ENCODE measurements around the gene KIF18A.

Gene KIF18A

DNA sequence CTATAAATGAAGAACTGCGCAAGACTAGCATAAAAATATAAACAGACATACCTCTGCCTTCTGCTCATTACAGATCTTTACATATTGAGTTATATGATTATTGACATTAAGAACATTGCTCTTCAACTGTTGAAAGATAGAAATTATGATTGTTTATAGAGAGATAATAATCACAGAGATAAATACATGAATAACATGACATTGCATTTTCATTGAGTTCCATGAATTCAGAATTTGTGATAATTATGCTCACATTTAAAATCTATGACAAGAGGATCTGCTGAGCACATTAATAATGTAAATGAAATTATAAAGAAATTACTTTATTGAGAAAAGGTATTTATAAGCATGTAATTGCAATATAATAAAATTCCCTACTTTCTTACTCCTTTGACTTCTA lies 24.8 kb downstream of the KIF18A start:
- intact Hi-C loops (cut with DNase I; ENCODE audit: low total_unique reads): no loop called here
- no peak overlapping the region for H3K27ac ChIP-seq
- TF ChIP-seq, protein P1, sequence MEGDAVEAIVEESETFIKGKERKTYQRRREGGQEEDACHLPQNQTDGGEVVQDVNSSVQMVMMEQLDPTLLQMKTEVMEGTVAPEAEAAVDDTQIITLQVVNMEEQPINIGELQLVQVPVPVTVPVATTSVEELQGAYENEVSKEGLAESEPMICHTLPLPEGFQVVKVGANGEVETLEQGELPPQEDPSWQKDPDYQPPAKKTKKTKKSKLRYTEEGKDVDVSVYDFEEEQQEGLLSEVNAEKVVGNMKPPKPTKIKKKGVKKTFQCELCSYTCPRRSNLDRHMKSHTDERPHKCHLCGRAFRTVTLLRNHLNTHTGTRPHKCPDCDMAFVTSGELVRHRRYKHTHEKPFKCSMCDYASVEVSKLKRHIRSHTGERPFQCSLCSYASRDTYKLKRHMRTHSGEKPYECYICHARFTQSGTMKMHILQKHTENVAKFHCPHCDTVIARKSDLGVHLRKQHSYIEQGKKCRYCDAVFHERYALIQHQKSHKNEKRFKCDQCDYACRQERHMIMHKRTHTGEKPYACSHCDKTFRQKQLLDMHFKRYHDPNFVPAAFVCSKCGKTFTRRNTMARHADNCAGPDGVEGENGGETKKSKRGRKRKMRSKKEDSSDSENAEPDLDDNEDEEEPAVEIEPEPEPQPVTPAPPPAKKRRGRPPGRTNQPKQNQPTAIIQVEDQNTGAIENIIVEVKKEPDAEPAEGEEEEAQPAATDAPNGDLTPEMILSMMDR (IDR thresholded peaks at IDR 0.05): no peak
- no peaks in the 10 kb centered on the region for H3K4me1 ChIP-seq
- no peak for DNase-seq
- H3K36me3 ChIP-seq: no peaks in the 10 kb centered on the region
- no peak overlapping the region for H3K4me3 ChIP-seq
- H3K27me3 ChIP-seq: no peaks in the 10 kb centered on the region
- H3K9me3 ChIP-seq: no peaks in the 10 kb centered on the region

DNA sequence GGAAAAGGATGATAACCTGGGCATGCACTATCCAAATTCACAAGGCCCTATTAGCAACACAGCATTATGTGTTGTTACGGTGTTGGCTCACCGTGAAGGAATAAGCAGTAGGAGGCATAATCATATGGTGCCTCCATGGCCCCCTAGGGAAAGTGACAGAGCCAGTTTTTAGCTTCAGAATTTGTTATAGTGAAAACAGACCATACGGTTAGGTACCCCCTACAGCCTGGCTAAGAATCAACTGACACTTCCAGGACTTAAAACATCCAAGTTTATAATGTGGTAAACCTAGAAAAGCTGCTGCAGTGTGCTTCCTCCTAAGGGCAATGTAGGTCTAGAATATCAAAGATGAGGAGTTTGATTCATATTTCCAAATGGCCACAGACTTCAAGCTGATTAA lies 30.4 kb downstream of the KIF18A start:
- intact Hi-C loops (cut with DNase I; ENCODE audit: low total_unique reads): no loop called here
- Histone ChIP-seq H3K36me3 (no peaks in the 10 kb centered on the region), H3K27me3 (no peaks in the 10 kb centered on the region), H3K27ac (no peak overlapping the region), H3K4me3 (no peak overlapping the region), H3K4me1 (no peaks in the 10 kb centered on the region), H3K9me3 (no peaks in the 10 kb centered on the region)
- TF ChIP-seq, protein P1 (IDR thresholded peaks at IDR 0.05): no peak
- DNase-seq: no peak

DNA sequence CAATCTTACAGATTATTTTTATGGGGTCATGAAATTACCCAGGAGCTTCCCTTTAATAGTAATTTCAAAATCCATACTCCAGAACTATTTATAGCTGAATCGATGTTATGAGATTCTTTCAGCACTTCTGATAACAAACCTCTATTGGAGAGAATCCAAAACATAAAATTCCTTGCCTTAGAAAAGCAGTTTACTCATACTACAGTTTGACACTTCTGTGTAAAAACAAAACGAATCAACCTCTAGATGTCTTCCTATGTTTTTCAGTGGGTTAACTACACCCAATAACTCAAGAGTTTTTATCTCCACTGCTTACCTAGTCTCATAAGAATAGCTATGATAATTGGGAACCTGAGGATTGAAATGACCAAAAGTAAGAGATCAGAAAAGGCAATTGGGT lies 35.6 kb downstream of the KIF18A start:
- H3K4me3 ChIP-seq: no peak overlapping the region
- H3K9me3 ChIP-seq: no peaks in the 10 kb centered on the region
- no peak for DNase-seq
- intact Hi-C loops (cut with DNase I; ENCODE audit: low total_unique reads): no loop called here
- H3K27me3 ChIP-seq: no peaks in the 10 kb centered on the region
- no peaks in the 10 kb centered on the region for H3K36me3 ChIP-seq
- no peaks in the 10 kb centered on the region for H3K4me1 ChIP-seq
- TF ChIP-seq, protein P1 (IDR thresholded peaks at IDR 0.05): no peak
- no peak overlapping the region for H3K27ac ChIP-seq

DNA sequence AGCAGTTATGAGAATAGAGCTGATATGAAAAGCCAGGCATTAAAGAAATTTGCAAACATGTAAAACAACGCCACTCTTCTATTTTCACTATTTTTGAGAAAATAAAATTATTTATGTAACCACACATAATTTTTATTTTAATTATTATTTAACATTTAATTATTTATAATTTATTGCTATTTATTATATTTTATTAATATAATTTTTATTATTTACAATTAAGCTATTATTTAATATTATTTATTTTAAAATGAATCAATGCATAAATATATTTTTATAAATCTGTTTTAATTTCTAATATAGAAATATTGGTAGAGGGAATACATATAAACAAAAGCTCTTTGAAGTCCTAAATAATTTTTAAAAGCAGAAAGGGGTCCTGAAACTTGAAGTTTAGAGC lies 36.7 kb downstream of the KIF18A start:
- intact Hi-C loops (cut with DNase I; ENCODE audit: low total_unique reads): no loop called here
- no peak overlapping the region for H3K4me3 ChIP-seq

DNA sequence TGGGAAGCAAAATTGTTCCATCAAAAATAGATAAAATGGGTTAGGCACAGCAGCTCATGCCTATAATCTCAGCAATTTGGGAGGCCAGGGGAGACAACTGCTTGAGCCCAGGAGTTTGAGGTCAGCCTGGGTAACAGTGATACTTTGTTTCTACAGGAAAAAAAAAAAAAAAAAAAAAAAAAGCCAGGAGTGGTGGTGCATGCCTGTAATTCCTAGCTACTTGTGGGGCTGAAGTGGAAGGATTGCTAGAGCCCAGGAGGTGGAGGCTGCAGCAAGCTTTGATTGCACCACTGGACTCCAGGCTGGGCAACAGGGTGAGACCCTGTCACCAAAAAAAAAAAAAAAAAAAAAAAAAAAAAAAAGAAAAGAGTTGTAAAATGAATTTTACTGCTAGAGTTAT lies 49.6 kb downstream of the KIF18A start:
- no peak overlapping the region for H3K27ac ChIP-seq
- TF ChIP-seq, protein P1 (IDR thresholded peaks at IDR 0.05): no peak
- no peaks in the 10 kb centered on the region for H3K36me3 ChIP-seq
- no peak for DNase-seq
- intact Hi-C loops (cut with DNase I; ENCODE audit: low total_unique reads): no loop called here
- H3K9me3 ChIP-seq: no peaks in the 10 kb centered on the region
- no peaks in the 10 kb centered on the region for H3K27me3 ChIP-seq
- no peaks in the 10 kb centered on the region for H3K4me1 ChIP-seq
- H3K4me3 ChIP-seq: no peak overlapping the region

More for the DNA sequence above, 36.7 kb downstream of the KIF18A start:
- Histone ChIP-seq H3K27me3 (no peaks in the 10 kb centered on the region), H3K4me1 (no peaks in the 10 kb centered on the region), H3K36me3 (no peaks in the 10 kb centered on the region), H3K9me3 (no peaks in the 10 kb centered on the region), H3K27ac (no peak overlapping the region)
- DNase-seq: no peak
- TF ChIP-seq, protein P1 (IDR thresholded peaks at IDR 0.05): no peak

DNA sequence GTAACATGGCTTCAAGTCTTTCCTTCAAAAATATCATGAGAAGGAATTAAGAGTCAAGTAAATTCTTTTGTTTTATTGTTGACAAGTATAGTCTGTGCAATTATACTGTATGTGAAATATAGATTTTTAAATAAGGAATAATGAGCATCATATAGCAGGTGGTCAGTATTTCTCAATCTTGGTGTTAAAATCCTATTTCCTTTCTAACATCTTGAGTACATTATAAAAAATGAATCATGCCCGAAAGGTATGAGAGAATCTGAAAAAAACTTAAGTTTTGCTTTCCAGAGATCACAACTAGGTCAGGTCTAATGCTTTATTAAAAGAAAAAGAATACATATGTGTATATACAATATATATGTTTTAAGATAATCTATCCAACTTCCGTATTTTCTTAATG lies 53.1 kb downstream of the KIF18A start:
- Histone ChIP-seq H3K4me3 (no peak overlapping the region), H3K36me3 (no peaks in the 10 kb centered on the region), H3K4me1 (no peaks in the 10 kb centered on the region), H3K27me3 (no peaks in the 10 kb centered on the region), H3K27ac (no peak overlapping the region), H3K9me3 (no peaks in the 10 kb centered on the region)
- intact Hi-C loops (cut with DNase I; ENCODE audit: low total_unique reads): no loop called here
- no peak for DNase-seq
- TF ChIP-seq, protein P1 (IDR thresholded peaks at IDR 0.05): no peak

Data from tibial artery (tissue), 4 donors.